ENCODE data around the gene OPN5.

DNA sequence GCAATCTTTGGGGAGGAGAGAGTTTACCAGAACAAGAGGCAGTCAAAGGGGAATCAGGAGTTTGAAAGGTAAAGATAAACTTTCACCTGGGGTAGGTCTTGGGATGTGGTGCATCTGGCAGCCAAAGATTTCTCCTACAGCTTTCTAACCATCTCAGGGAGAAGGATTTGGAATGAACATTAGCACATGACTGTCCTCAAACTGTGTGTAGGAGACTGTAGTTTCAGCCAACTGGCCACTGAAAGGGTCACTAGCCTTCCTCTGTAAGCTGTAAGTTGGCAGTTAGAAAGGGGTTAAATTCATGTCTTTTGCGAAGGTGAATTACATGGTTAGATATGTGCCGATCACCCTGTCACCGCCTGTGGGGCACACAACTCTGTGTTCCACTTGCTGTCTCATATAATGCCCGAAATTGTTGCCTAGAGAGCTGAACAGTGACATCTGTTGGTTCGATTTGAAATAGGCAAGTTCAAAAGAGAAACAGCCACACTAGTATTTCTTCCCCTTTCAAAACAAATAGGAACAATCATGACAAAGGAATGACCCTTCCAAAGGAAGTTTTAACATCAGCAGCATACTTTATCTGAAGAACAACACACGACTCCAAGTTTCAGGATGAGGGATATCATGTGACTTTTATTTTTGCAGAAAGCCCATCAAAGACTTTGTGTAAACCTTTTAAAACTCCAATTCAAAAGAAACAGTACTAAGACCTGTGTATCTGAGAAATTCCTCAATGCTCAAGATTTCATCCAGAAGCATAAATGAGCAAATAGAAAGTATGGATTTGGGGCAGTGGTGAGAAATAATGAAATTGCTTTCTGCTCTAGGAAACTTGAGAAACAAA lies 1.1 kb upstream of the OPN5 start:
- TF ChIP-seq CTCF (conservative IDR thresholded peaks at IDR 0.05; ENCODE audit: low read depth in 2 of 2) (peak; percentile 73 to 81), CREB1 (CRISPR knock-in tag; IDR thresholded peaks at IDR 0.05; ENCODE audit: low read depth) (no peak), EZH2phosphoT487 (IDR thresholded peaks at IDR 0.05; ENCODE audit: unreplicated experiment) (no peak), ETS1 (IDR thresholded peaks at IDR 0.05) (no peak), EZH2 (IDR thresholded peaks at IDR 0.05; ENCODE audit: low read depth, unreplicated experiment) (no peak), POLR2AphosphoS5 (IDR thresholded peaks at IDR 0.05; ENCODE audit: low read depth) (no peak), ZNF331 (CRISPR knock-in tag; IDR thresholded peaks at IDR 0.05; ENCODE audit: low read depth) (no peak), STAT1 (IDR thresholded peaks at IDR 0.05; ENCODE audit: unreplicated experiment) (no peak)
- TF ChIP-seq, protein P1, sequence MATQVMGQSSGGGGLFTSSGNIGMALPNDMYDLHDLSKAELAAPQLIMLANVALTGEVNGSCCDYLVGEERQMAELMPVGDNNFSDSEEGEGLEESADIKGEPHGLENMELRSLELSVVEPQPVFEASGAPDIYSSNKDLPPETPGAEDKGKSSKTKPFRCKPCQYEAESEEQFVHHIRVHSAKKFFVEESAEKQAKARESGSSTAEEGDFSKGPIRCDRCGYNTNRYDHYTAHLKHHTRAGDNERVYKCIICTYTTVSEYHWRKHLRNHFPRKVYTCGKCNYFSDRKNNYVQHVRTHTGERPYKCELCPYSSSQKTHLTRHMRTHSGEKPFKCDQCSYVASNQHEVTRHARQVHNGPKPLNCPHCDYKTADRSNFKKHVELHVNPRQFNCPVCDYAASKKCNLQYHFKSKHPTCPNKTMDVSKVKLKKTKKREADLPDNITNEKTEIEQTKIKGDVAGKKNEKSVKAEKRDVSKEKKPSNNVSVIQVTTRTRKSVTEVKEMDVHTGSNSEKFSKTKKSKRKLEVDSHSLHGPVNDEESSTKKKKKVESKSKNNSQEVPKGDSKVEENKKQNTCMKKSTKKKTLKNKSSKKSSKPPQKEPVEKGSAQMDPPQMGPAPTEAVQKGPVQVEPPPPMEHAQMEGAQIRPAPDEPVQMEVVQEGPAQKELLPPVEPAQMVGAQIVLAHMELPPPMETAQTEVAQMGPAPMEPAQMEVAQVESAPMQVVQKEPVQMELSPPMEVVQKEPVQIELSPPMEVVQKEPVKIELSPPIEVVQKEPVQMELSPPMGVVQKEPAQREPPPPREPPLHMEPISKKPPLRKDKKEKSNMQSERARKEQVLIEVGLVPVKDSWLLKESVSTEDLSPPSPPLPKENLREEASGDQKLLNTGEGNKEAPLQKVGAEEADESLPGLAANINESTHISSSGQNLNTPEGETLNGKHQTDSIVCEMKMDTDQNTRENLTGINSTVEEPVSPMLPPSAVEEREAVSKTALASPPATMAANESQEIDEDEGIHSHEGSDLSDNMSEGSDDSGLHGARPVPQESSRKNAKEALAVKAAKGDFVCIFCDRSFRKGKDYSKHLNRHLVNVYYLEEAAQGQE (IDR thresholded peaks at IDR 0.05; ENCODE audit: unreplicated experiment) = no peak

Measured in GM23338 (cell line).